GM23338 (cell line): ENCODE data around the gene SLC35G1. TPM values are rescaled to one million over a fixed set of nuclear protein-coding genes. Genes with fewer than 3 reads are reported as not detected.

Experiments
- ATAC-seq: fragments of 200-7000 bp; cut with Tn5 transposase; 3 replicates; pipeline ENCODE4 v1.9.1; 2020
- DNase-seq: peaks from one replicate; pipeline ENCODE4 v3.0.0-alpha.2; 2015; ENCODE audit warnings: low spot score
- H2AFZ ChIP-seq: fragments of 200-600 bp; sonication (generic); 2 replicates; pipeline ENCODE4 v1.8.0; 2016; ENCODE audit warnings: antibody characterized with exemption, mild to moderate bottlenecking, moderate library complexity
- H3F3A ChIP-seq: fragments of 200-600 bp; sonication (generic); replicated peaks from 2 replicates; pipeline ENCODE4 v1.8.0; 2017; ENCODE audit warnings: antibody characterized with exemption, mixed run types, low read depth
- H3K27ac ChIP-seq: fragments of 200-600 bp; sonication (generic); 2 replicates; pipeline ENCODE4 v1.6.1; 2016; ENCODE audit warnings: low read depth
- H3K27me3 ChIP-seq: fragments of 200-600 bp; sonication (generic); 2 replicates; pipeline ENCODE4 v1.8.0; 2016; ENCODE audit warnings: mild to moderate bottlenecking, mixed run types, moderate library complexity; ENCODE audit not compliant: insufficient read depth
- H3K36me3 ChIP-seq: fragments of 200-600 bp; sonication (generic); 2 replicates; pipeline ENCODE4 v1.8.0; 2016; ENCODE audit warnings: mild to moderate bottlenecking; ENCODE audit not compliant: insufficient read depth
- H3K4me1 ChIP-seq: fragments of 200-600 bp; sonication (generic); 2 replicates; pipeline ENCODE4 v1.8.0; 2016; ENCODE audit warnings: mild to moderate bottlenecking, moderate library complexity; ENCODE audit not compliant: insufficient read depth
- H3K4me2 ChIP-seq: fragments of 200-600 bp; sonication (generic); 2 replicates; pipeline ENCODE4 v1.7.1; 2017; ENCODE audit warnings: mixed run types
- H3K4me3 ChIP-seq: fragments of 200-600 bp; sonication (generic); 2 replicates; pipeline ENCODE4 v1.6.1; 2016; ENCODE audit warnings: mixed run types
- H3K79me2 ChIP-seq: fragments of 200-600 bp; sonication (generic); replicated peaks from 2 replicates; pipeline ENCODE4 v1.8.0; 2017; ENCODE audit warnings: mild to moderate bottlenecking; ENCODE audit not compliant: insufficient read depth
- H3K9me2 ChIP-seq: fragments of 200-600 bp; sonication (generic); 2 replicates; pipeline ENCODE4 v1.8.0; 2017; ENCODE audit not compliant: insufficient read depth
- H4K20me1 ChIP-seq: fragments of 200-600 bp; sonication (generic); replicated peaks from 2 replicates; pipeline ENCODE4 v1.8.0; 2017; ENCODE audit warnings: mild to moderate bottlenecking; ENCODE audit not compliant: insufficient read depth
- H3K27ac Mint-ChIP-seq: 2 replicates; pipeline ENCODE4 v1.8.0; 2020; ENCODE audit warnings: inconsistent platforms, mild to moderate bottlenecking, moderate library complexity, mixed read lengths
- H3K27me3 Mint-ChIP-seq: 3 replicates; pipeline ENCODE4 v1.8.0; 2022; ENCODE audit warnings: low read depth, mild to moderate bottlenecking, moderate library complexity, mixed read lengths, inconsistent platforms; ENCODE audit not compliant: insufficient read depth, poor library complexity
- H3K36me3 Mint-ChIP-seq: 3 replicates; pipeline ENCODE4 v1.8.0; 2021; ENCODE audit warnings: low read depth, mild to moderate bottlenecking, inconsistent platforms, moderate library complexity, mixed read lengths
- H3K4me1 Mint-ChIP-seq: 3 replicates; pipeline ENCODE4 v1.8.0; 2020; ENCODE audit warnings: mild to moderate bottlenecking, inconsistent platforms, mixed read lengths
- H3K4me3 Mint-ChIP-seq: 3 replicates; pipeline ENCODE4 v1.8.0; 2021; ENCODE audit warnings: moderate library complexity, mild to moderate bottlenecking, inconsistent platforms, mixed read lengths
- H3K9me3 Mint-ChIP-seq: 3 replicates; pipeline ENCODE4 v1.8.0; 2020; ENCODE audit warnings: moderate library complexity, mild to moderate bottlenecking, inconsistent platforms, mixed read lengths
- CREB1 ChIP-seq: fragments of 250-450 bp; sonication (Bioruptor Pico); IDR thresholded peaks from 2 replicates; pipeline ENCODE4 v1.5.0; 2020; ENCODE audit warnings: low read depth, mild to moderate bottlenecking, moderate library complexity
- EZH2 ChIP-seq: fragments of 200-600 bp; sonication (generic); IDR thresholded peaks from one replicate; pipeline ENCODE4 v1.8.0; 2017; ENCODE audit warnings: antibody characterized with exemption, mild to moderate bottlenecking, low read depth; ENCODE audit not compliant: unreplicated experiment
- EZH2phosphoT487 ChIP-seq: fragments of 200-600 bp; sonication (generic); IDR thresholded peaks from one replicate; pipeline ENCODE4 v1.8.1; 2018; ENCODE audit warnings: antibody characterized with exemption; ENCODE audit not compliant: unreplicated experiment
- JUNB ChIP-seq: IDR thresholded peaks from one replicate; pipeline ENCODE4 v1.6.1; 2016; ENCODE audit warnings: antibody characterized with exemption; ENCODE audit not compliant: unreplicated experiment
- NANOG ChIP-seq: IDR thresholded peaks from 2 replicates; pipeline ENCODE4 v1.6.1; 2016; ENCODE audit warnings: antibody characterized with exemption, borderline replicate concordance
- POLR2AphosphoS5 ChIP-seq: IDR thresholded peaks from 2 replicates; pipeline ENCODE4 v1.6.1; 2016; ENCODE audit warnings: antibody characterized with exemption, low read depth
- STAT1 ChIP-seq: IDR thresholded peaks from one replicate; pipeline ENCODE4 v1.6.1; 2016; ENCODE audit warnings: antibody characterized with exemption; ENCODE audit not compliant: unreplicated experiment
- ZNF114 ChIP-seq: fragments of 250-450 bp; sonication (Bioruptor Pico); IDR thresholded peaks from 2 replicates; pipeline ENCODE4 v1.5.0; 2020; ENCODE audit warnings: mild to moderate bottlenecking, moderate library complexity
- ZNF331 ChIP-seq: fragments of 250-450 bp; sonication (Bioruptor Pico); IDR thresholded peaks from 2 replicates; pipeline ENCODE4 v1.5.0; 2020; ENCODE audit warnings: low read depth, mild to moderate bottlenecking, moderate library complexity
- polyA plus RNA-seq: library from polyadenylated mRNA; unstranded; fragments of >200 nt; fragmentation: Nextera tagmentation; extraction: Ambion mirVana; gene quantifications from 2 replicates; pipeline ENCODE4 v1.2.1, GENCODE V29; 2016
- total RNA-seq: library from RNA; depleted of rRNA; stranded (reverse); fragments of >200 nt; shearing (Covaris generic); gene quantifications from 2 replicates; pipeline ENCODE4 v1.2.3, GENCODE V29; 2014
- TF ChIP-seq, protein P1 (sequence below): IDR thresholded peaks from one replicate; pipeline ENCODE4 v1.6.1; 2018; ENCODE audit warnings: antibody characterized with exemption; ENCODE audit not compliant: unreplicated experiment
- TF ChIP-seq, protein P2 (sequence below), 2 experiments: fragments of 200-600 bp in 1 of 2; sonication (generic) in 1 of 2; conservative IDR thresholded peaks; 2 replicates each; pipeline versions ENCODE4 v1.5.1 to v1.6.1; 2016 to 2017; ENCODE audit warnings: antibody characterized with exemption in 2 of 2, low read depth in 2 of 2, mild to moderate bottlenecking in 2 of 2, moderate library complexity in 1 of 2
- TF ChIP-seq, protein P3 (sequence below): IDR thresholded peaks from 2 replicates; pipeline ENCODE4 v1.6.1; 2016; ENCODE audit warnings: antibody characterized with exemption

The SLC35G1 gene
- total and polyA plus RNA-seq, 2 experiments from 2014 or later = 3.9 to 4.1 TPM

DNA sequence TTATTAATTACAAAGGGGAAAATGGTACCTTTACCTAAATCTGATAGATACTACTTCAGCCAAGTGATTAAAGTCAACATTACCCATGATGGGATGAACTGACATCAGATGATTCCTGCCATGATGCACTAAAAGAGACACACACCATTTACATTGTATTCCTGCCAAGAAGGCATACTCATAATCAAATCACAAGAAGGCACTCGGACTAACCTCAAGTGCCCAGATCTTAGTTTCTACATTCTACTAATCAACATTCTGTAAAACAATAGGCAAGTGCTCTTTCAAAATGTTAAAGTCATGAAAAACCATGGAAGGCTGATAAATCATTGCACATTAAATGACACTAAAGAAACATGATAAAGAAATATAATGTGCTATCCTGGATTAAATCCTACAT is 44.4 kb downstream of the SLC35G1 start (continued):
- TF ChIP-seq, protein P1, sequence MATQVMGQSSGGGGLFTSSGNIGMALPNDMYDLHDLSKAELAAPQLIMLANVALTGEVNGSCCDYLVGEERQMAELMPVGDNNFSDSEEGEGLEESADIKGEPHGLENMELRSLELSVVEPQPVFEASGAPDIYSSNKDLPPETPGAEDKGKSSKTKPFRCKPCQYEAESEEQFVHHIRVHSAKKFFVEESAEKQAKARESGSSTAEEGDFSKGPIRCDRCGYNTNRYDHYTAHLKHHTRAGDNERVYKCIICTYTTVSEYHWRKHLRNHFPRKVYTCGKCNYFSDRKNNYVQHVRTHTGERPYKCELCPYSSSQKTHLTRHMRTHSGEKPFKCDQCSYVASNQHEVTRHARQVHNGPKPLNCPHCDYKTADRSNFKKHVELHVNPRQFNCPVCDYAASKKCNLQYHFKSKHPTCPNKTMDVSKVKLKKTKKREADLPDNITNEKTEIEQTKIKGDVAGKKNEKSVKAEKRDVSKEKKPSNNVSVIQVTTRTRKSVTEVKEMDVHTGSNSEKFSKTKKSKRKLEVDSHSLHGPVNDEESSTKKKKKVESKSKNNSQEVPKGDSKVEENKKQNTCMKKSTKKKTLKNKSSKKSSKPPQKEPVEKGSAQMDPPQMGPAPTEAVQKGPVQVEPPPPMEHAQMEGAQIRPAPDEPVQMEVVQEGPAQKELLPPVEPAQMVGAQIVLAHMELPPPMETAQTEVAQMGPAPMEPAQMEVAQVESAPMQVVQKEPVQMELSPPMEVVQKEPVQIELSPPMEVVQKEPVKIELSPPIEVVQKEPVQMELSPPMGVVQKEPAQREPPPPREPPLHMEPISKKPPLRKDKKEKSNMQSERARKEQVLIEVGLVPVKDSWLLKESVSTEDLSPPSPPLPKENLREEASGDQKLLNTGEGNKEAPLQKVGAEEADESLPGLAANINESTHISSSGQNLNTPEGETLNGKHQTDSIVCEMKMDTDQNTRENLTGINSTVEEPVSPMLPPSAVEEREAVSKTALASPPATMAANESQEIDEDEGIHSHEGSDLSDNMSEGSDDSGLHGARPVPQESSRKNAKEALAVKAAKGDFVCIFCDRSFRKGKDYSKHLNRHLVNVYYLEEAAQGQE = no peak
- TF ChIP-seq POLR2AphosphoS5 (no peak), EZH2phosphoT487 (no peak)

DNA sequence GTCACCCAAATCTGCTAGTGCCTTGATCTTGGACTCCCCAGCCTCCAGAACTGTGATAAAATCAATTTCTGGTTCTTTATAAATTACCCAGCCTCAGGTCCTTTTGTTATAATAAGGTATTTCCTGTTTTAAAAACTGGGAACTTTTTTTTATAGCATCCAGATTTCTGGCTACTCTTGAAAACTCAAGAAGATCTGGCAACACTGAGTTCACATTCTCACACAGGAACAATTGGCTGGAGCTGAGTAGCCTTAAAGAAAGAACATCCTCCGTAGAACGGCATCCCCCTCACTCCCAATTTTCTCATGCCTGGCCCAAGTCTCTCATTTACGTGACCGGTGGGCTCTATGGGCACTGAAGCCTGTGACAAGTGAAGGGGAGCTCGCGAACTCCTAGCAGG is 47.1 kb downstream of the SLC35G1 start:
- H3K79me2 ChIP-seq = no peaks in the 10 kb centered on the region
- H4K20me1 ChIP-seq = no peaks in the 10 kb centered on the region
- no peak overlapping the region for H3K4me3 Mint-ChIP-seq
- H3K27me3 Mint-ChIP-seq = no peaks in the 10 kb centered on the region
- H3K27ac Mint-ChIP-seq = no peak overlapping the region
- H3K4me1 Mint-ChIP-seq = no peaks in the 10 kb centered on the region
- no peaks in the 10 kb centered on the region for H3K27me3 ChIP-seq
- H3K4me2 ChIP-seq = no peak overlapping the region
- H3F3A ChIP-seq = no peaks in the 10 kb centered on the region
- DNase-seq (no peak), ATAC-seq (no peak)
- no peaks in the 10 kb centered on the region for H3K9me2 ChIP-seq
- H3K4me1 ChIP-seq = no peaks in the 10 kb centered on the region
- H3K9me3 Mint-ChIP-seq = no peaks in the 10 kb centered on the region
- H3K27ac ChIP-seq = no peak overlapping the region
- no peaks in the 10 kb centered on the region for H3K36me3 Mint-ChIP-seq
- no peaks in the 10 kb centered on the region for H3K36me3 ChIP-seq
- H2AFZ ChIP-seq = no peak overlapping the region; the same call in 1 of the 2 replicates
- H3K4me3 ChIP-seq = no peak overlapping the region
- TF ChIP-seq EZH2phosphoT487 (no peak), EZH2 (no peak), JUNB (no peak), NANOG (no peak), STAT1 (no peak), ZNF114 (CRISPR knock-in tag) (no peak), ZNF331 (no peak), POLR2AphosphoS5 (no peak), CREB1 (CRISPR knock-in tag) (no peak)
- TF ChIP-seq, protein P1 = no peak
- TF ChIP-seq, protein P2, sequence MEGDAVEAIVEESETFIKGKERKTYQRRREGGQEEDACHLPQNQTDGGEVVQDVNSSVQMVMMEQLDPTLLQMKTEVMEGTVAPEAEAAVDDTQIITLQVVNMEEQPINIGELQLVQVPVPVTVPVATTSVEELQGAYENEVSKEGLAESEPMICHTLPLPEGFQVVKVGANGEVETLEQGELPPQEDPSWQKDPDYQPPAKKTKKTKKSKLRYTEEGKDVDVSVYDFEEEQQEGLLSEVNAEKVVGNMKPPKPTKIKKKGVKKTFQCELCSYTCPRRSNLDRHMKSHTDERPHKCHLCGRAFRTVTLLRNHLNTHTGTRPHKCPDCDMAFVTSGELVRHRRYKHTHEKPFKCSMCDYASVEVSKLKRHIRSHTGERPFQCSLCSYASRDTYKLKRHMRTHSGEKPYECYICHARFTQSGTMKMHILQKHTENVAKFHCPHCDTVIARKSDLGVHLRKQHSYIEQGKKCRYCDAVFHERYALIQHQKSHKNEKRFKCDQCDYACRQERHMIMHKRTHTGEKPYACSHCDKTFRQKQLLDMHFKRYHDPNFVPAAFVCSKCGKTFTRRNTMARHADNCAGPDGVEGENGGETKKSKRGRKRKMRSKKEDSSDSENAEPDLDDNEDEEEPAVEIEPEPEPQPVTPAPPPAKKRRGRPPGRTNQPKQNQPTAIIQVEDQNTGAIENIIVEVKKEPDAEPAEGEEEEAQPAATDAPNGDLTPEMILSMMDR (conservative IDR thresholded peaks at IDR 0.05; ENCODE audit: low read depth in 2 of 2) = no peak
- TF ChIP-seq, protein P3, sequence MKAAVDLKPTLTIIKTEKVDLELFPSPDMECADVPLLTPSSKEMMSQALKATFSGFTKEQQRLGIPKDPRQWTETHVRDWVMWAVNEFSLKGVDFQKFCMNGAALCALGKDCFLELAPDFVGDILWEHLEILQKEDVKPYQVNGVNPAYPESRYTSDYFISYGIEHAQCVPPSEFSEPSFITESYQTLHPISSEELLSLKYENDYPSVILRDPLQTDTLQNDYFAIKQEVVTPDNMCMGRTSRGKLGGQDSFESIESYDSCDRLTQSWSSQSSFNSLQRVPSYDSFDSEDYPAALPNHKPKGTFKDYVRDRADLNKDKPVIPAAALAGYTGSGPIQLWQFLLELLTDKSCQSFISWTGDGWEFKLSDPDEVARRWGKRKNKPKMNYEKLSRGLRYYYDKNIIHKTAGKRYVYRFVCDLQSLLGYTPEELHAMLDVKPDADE = no peak
